ENCODE data around the gene TCEAL7. TPM values are rescaled to one million over a fixed set of nuclear protein-coding genes. Genes with fewer than 3 reads are reported as not detected.

Gene TCEAL7

Small RNA genes within 50 kb of the gene (small RNA-seq; reads per million reads assigned to genes)
- not detected for gene Z92846.1 (ENCODE audit: low read depth)

Measured in mesenchymal stem cell (in vitro differentiated cells and primary cell).